HG02885 (cell line): ENCODE data around the gene RXRA.

Experiments
- ATAC-seq: cut with Tn5 transposase; IDR thresholded peaks from one replicate; pipeline ENCODE4 v1.9.1; 2021; ENCODE audit warnings: mild to moderate bottlenecking; ENCODE audit not compliant: unreplicated experiment, poor library complexity

RXRA gene

GRCh38 chr9:134321946-134322741 is 4.1 kb upstream of the RXRA start:
- ATAC-seq, result no peak

- no peak for ATAC-seq
These were observed 3.4 kb upstream of the RXRA start for GRCh38 chr9:134322781-134323241.

- ATAC-seq, result no peak
These were observed 2.4 kb upstream of the RXRA start for GRCh38 chr9:134323741-134324358.

- ATAC-seq, result no peak
These were observed 1.7 kb upstream of the RXRA start for GRCh38 chr9:134324359-134325095.

GRCh38 chr9:134325096-134325812 is 1.0 kb upstream of the RXRA start:
- ATAC-seq, result no peak

- ATAC-seq, result no peak
These were observed 708 bp downstream of the RXRA start for GRCh38 chr9:134326724-134327601.

GRCh38 chr9:134327671-134328231 is 1.5 kb downstream of the RXRA start:
- no peak for ATAC-seq

GRCh38 chr9:134328341-134328840 is 2.1 kb downstream of the RXRA start:
- ATAC-seq, result no peak

GRCh38 chr9:134328841-134329575 is 2.8 kb downstream of the RXRA start:
- ATAC-seq, result no peak

- ATAC-seq, result no peak
These were observed 3.3 kb downstream of the RXRA start for GRCh38 chr9:134329576-134329855.

GRCh38 chr9:134329886-134330285 is 3.6 kb downstream of the RXRA start:
- ATAC-seq, result no peak

- ATAC-seq, result no peak
These were observed 4.3 kb downstream of the RXRA start for GRCh38 chr9:134330590-134330989.

- no peak for ATAC-seq
These were observed 5.2 kb downstream of the RXRA start for GRCh38 chr9:134331186-134332025.

GRCh38 chr9:134332266-134332665 is 6.0 kb downstream of the RXRA start:
- ATAC-seq, result no peak

- ATAC-seq, result no peak
These were observed 6.6 kb downstream of the RXRA start for GRCh38 chr9:134332841-134333233.

GRCh38 chr9:134333234-134333873 is 7.1 kb downstream of the RXRA start:
- ATAC-seq, result no peak

- no peak for ATAC-seq
These were observed 7.8 kb downstream of the RXRA start for GRCh38 chr9:134333874-134334581.
